Superior temporal gyrus (tissue), 1 donor: ENCODE measurements around the gene LYRM7.
"Not testable (repeated sequence)": the region's sequence is repeated elsewhere in the genome, so short reads cannot be mapped to it uniquely, and the experiment has no call there.

Source experiments
- DNase-seq: peaks from one replicate; pipeline ENCODE4 v3.0.0-alpha.2; 2016; ENCODE audit errors: extremely low spot score

LYRM7 gene

GRCh38 chr5:131170540-131171275 lies at the start of gene LYRM7:
Gene LYRM7, plus strand, starts transcription at chr5:131170944. Its CDS starts 77 bp downstream, at chr5:131171021.
- DNase-seq: peak; percentile 100

DNA sequence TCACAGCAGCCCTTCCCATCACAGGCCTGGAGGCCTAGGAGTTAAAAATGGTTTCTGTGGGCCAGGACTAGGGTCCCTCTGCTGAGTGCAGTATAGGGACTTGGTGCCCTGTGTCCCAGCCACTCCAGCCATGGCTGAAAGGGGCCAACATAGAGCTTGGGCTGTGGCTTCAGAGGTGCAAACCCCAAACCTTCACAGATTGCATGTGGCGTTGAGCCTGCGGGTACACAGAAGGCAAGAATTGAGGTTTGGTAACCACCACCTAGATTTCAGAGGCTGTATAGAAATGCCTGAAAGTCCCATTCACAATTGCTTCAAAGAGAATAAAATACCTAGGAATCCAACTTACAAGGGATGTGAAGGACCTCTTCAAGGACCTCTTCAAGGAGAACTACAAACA lies 43.5 kb upstream of the LYRM7 start:
- not testable (repeated sequence) for DNase-seq

- no peak for DNase-seq
Measured at GRCh38 chr5:131129306-131129705, 41.4 kb upstream of the LYRM7 start.

- not testable (repeated sequence) for DNase-seq
Measured at GRCh38 chr5:131133091-131133490, 37.7 kb upstream of the LYRM7 start.

DNA sequence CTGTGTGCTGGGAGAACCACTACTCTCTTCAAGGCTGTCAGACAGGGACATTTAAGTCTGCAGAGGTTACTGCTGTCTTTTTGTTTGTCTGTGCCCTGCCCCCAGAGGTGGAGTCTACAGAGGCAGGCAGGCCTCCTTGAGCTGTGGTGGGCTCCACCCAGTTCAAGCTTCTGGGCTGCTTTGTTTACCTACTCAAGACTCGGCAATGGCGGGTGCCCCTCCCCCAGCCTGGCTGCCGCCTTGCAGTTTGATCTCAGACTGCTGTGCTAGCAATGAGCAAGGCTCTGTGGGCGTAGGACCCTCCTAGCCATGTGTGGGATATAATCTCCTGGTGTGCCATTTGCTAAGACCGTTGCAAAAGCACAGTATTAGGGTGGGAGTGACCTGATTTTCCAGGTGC lies 32.3 kb upstream of the LYRM7 start:
- DNase-seq: not testable (repeated sequence)

- DNase-seq: no peak
Measured at GRCh38 chr5:131139321-131139720, 31.4 kb upstream of the LYRM7 start.

- DNase-seq: no peak
Measured at GRCh38 chr5:131142970-131143617, 27.6 kb upstream of the LYRM7 start.

GRCh38 chr5:131147258-131147657 lies 23.5 kb upstream of the LYRM7 start:
- no peak for DNase-seq

GRCh38 chr5:131148835-131149234 lies 21.9 kb upstream of the LYRM7 start:
- DNase-seq: peak; percentile 88

DNA sequence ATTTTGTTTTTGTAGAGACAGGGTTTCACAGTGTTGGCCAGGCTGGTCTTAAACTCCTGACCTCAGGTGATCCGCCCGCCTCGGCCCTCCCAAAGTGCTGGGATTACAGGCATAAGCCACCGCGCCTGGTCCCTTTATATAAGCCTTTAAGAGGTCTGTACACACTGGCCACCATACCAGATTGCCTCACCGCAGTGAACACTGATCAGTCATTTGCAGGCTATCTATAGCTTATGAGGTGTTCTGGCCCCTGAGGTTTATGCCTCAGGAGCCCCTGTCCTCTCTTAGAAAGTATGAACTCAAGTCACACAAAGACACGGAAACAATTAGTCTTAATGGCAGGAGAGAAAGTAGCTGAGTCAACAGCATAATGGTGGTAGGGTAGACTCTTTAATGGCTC lies 20.3 kb upstream of the LYRM7 start:
- no peak for DNase-seq

GRCh38 chr5:131151216-131151615 lies 19.5 kb upstream of the LYRM7 start:
- DNase-seq: no peak

GRCh38 chr5:131156385-131156784 lies 14.4 kb upstream of the LYRM7 start:
- DNase-seq: no peak

DNA sequence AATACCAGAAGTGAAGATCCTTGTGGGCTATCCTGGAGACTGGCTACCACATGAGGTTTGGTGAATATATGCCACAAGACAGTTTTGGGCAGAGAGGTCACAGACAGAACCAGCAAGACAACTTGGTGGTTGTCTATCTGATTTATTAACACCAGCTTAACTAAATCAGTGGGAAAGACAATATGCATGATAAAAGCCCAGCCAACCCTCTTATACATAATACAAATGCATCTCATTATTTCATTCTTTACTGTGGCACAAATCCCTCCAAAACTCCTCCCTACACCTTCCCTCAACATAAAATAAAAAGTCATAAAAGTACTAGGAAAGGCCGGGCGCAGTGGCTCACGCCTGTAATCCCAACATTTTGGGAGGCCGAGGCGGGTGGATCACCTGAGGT lies 13.8 kb upstream of the LYRM7 start:
- DNase-seq: no peak

DNA sequence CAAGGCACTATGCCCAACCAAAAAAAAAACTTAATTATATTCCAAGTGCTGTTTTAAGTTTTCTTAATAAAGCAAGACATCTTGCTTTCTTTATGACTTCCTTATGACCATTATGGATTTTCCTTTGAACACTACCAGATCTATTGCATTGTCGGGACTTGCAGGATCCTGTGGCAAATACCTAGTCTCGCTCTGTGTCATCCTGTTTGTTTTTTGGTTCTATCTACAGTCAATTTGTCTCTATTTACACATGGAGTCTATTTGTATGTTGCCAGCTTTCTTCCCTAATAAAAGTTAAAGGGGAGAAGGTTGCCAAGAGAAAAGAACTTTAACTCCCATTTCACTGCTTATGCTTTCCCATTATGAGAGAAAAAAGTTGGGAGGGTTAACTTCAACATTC lies 10.6 kb upstream of the LYRM7 start:
- DNase-seq: no peak

DNA sequence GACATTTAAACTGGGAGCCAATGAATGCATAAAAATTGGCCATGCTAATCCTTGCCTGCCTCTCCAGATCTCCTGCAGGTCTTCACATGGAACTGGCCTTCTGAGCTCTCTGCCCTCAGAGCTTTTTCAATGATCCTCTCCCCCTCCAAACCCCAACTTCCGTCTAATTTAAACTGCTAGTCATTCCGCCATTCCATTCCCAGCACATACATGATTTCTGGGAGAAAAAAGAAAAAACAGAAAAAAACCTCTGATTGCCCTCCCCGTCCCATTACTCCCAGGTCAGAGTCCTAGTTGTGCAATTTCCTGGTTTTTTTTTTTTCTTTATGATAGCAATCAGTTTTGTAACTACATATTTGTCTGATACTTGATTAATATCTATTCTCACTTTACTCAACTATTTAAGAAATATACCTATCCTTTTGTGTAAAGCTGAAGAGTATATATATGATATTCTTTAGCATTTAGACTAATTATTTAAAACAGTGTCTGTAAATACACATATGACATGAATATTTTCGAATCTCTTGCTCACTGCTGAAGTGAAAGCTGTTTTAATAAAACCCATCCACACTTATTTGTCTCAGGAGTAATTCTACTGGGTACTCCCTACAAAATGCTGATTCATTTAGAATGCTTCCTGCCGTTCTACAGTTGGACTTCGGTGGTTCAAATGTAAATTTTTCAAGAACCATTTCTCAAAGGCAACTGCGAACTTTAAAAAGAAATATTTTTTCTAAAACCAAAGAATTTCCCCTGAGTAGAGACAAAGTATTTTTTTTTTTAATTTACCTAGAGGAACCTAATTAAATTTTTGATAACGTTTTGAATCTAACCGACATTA lies 7.2 kb upstream of the LYRM7 start:
- peak; percentile 48 for DNase-seq

DNA sequence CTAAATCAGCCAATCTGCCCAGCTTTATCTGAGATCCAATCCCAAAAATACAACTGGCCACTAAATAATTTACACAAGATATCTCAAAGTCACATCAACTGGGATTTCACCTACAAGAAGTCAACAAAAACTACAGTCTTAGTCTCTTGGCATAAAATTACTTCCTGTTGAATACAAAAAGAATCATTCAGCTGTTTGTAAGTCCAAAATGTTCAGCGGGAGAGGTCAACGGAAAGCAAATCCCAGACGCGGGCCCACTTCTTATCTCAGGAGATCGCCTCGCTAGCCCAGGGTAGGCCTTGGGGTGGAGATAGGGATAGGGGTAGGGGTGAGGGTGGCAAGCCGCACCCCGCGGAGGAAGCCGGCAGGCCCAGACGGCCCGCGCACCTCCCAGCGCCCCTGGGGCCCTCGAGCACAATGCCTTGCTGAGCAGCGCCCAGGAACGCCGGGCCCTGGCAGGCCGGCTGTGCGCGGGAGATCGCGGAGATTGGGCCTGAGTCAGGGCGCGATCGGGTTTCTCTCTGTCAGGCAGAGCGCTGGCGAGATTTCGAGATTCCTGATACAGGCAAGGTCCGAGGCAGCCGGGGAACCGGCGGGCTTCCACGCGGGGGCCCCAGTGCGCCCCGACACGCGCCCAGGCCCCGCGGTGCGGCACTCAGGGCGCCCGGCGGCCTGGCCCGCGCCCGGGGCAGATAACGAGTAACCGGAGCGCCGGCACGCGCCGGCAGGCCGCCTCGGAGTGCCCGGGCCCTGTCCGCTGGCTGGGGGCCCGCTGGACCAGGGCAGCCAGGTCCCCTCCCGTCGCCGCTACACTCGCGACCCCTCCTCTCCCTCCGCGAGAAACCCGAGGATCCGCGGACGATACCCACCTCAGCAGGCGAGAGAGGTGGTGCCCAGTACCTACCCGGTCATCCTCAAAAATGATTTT lies 6.3 kb upstream of the LYRM7 start:
- peak; percentile 72 for DNase-seq

- DNase-seq: peak; percentile 94
Measured at GRCh38 chr5:131165119-131165727, 5.5 kb upstream of the LYRM7 start, which contains the start of gene HINT1. Gene HINT1, minus strand, starts transcription at chr5:131165256. Its CDS starts 51 bp downstream, at chr5:131165205.

- DNase-seq: no peak
Measured at GRCh38 chr5:131167615-131168014, 3.1 kb upstream of the LYRM7 start.

- peak; percentile 35 for DNase-seq
Measured at GRCh38 chr5:131169810-131170539, 769 bp upstream of the LYRM7 start.

DNA sequence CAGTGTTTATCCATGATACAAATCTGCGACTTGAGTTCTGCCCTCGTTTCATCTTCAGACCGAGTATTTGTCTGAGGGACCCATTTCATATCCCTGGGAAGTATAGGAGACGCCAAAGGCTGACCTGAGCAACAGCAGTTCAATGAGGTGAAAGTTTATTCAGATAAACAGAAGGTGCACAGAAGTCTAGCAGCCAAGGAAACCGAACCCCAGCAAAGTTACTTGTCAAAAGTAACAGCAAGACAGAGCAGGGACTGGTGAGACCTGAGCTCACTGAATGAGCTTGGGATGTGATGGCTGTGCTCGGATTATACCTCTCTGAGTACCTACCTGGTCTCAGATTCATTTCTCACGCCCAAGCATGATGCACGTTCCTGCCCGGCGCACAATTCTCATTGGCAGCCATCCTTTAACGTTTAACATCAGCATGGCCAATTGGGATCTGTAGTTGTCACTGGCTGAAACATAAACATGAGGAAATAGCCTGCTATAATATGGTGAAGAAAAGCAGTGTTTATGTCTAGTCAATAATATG lies 599 bp downstream of the LYRM7 start:
- DNase-seq: no peak
